Hematopoietic multipotent progenitor cell treated with erythropoietin and hydrocortisone succinate and interleukin-3 and kit ligand, for 8 days (in vitro differentiated cells): Measurements from ENCODE around the gene PIH1D2.
"Not testable (repeated sequence)": the region's sequence is repeated elsewhere in the genome, so short reads cannot be mapped to it uniquely, and the experiment has no call there.

Experiments
- DNase-seq: peaks from one replicate; pipeline ENCODE4 v3.0.0-alpha.2; 2015

The PIH1D2 gene, protein sequence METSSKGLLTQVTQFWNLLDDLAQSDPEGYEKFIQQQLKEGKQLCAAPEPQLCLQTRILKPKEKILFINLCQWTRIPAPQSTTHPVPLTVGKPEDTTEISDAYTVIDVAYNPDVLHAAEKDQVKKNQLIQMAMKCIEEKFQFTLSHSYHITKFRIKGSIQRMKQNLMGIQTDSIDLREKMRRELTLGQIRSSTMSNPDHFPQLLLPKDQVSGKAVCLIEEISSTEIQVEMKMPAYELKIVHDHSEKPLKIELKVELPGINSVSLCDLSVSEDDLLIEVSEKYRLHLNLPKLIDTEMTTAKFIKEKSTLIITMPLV

DNA sequence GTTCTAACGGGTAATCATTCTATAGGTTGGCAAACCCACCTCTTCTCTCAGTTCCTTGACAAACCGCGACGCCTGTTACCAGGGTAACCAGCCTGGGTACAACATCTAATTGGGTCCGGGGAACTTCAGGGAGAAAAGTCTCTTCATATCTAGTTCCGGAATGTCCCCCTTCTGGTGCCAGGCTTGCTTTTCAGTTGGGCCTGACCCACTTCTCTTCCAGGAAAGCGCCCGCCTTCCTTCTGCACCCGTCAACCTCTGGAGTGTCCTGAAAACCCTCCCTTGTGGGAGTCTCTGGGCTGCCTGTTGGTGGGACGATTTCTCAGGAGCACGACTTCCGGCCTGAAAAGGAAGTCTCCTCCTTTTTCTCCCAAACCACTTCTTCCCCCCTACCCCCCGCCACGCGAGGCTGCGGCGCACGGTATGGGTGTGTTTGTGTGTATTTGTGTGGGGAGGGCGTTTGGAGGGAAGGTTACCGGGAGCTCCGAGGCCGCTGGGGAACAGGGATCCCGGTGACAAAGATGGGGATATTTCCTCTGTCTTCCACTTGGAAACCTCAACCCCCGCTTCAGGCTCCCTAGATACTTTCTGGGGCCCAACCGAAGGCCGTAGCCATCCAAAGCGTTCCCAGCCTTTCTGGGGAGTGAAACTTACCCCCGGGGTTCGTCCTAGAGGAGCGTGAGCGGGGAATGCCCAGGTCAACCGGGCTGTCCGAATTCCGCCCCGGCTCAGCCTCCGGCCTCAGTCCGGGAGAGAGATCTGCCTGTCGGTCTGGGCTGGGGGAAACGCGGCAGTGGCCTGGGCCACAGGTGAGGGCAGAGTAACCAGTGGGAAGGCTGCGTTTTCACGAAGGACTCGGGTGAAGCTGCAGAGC lies at the start of gene PIH1D2, which contains the start of gene NKAPD1:
Gene PIH1D2 (minus strand): TSS at position 77 of the 871 bp plus-strand sequence. CDS start 843 bp downstream, outside the sequence.
Gene NKAPD1 (plus strand): TSS at position 359 of the 871 bp plus-strand sequence. CDS start 1,276 bp downstream, outside the sequence.
- peak; percentile 93 for DNase-seq

DNA sequence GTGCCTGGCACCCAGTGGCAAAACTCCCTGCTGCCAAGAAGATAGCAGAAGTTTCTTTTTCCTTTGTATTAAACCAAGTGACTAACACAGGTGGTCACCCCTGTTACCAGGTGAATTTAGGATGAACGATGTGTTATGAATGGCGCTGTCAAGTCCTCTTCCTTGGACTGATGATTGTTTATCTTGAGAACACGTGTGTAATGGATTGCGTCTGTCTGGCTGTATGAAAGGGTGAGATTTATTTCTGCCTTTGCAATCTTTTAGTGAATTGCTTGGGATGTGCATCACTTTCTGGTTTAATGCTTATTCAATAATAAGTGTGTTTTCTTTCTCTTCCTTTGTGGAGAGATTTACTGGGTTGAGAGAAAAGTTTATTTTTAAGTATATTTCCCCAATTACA lies 49.3 kb upstream of the PIH1D2 start:
- DNase-seq = no peak

DNA sequence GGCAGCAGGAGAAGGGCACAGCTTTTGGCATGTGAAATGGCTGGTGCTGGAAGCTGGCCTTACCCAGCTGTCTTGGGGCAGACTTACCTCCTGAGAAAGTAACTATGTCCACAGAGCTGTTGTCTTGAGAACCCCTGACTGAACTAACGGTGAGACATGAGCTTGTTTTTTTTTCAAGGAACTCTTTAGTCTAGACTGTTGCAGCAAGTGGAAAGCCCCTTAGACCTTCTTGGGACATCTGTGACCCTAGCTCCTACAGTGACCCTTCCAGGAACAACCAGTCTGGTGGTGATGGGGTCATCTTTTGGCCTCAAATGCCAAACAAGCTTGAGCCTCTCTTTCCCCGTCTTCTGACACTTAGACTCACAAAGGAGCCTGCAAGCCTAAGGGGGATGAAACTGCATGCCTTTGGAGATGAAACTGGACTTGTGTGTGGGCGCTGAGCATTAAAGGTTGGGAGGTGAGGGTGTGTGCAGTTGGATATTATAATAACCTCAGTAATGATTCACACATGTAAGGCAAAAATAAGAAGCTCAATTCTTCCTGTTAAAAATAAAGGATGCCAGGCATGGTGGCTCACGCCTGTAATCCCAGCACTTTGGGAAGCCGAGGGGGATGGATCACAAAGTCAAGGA lies 48.3 kb upstream of the PIH1D2 start:
- DNase-seq = no peak

DNA sequence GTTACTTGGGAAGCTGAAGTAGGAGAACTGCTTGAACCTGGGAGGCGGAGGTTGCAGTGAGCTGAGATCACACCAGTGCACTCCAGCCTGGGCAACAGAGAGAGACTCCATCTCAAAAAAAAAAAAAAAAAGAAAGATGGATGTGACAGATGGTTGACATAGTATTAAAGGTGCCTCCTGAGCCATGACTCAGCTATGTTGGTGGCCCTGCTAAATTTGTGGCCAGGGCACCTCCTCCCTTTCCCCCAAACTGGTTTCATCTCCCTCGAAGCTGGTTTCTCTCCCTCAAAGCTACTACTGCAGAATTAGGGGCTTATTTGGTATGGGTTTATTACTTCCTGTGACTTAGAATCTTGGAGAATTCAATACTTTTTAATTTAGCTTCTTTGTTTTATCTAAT lies 44.4 kb upstream of the PIH1D2 start:
- DNase-seq = no peak

DNA sequence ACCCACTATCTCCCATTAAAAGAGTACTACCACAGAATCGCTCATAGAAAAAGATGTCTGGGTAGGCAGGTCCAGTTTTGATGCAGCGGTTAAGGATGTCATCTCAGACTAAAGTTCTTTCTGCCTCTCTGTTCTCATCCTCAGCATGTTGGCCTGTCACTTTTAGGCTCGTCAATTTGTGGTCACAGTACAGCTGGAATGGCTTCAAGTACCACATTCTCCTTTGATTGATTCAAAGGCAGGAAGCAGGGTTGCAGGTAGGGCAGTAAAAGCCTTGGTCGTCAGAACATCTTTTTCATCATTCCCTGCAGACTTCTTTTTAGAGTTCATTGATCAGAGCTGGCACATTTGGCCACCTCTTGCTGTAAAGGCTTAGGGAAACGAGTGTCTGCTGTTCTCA lies 41.6 kb upstream of the PIH1D2 start:
- no peak for DNase-seq

DNA sequence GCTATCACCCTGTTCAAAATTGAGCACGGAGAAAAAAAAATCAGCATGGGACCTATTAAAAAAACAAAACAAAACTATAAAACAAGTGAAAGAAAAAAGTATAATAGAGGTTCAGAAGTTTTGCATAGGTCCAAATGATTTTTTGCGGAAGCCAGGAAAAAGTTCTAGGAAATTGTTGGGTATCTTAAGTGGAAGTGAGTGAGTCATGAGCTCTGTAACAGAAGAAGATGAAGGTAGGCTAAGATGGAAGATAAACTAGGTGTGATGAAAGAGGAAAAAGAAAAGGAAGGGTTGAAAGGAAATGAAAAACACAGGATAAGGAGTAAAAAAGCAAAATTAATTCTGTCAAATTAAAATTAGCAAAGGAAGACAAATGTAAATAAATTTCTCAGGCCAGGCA lies 40.6 kb upstream of the PIH1D2 start:
- DNase-seq = no peak

DNA sequence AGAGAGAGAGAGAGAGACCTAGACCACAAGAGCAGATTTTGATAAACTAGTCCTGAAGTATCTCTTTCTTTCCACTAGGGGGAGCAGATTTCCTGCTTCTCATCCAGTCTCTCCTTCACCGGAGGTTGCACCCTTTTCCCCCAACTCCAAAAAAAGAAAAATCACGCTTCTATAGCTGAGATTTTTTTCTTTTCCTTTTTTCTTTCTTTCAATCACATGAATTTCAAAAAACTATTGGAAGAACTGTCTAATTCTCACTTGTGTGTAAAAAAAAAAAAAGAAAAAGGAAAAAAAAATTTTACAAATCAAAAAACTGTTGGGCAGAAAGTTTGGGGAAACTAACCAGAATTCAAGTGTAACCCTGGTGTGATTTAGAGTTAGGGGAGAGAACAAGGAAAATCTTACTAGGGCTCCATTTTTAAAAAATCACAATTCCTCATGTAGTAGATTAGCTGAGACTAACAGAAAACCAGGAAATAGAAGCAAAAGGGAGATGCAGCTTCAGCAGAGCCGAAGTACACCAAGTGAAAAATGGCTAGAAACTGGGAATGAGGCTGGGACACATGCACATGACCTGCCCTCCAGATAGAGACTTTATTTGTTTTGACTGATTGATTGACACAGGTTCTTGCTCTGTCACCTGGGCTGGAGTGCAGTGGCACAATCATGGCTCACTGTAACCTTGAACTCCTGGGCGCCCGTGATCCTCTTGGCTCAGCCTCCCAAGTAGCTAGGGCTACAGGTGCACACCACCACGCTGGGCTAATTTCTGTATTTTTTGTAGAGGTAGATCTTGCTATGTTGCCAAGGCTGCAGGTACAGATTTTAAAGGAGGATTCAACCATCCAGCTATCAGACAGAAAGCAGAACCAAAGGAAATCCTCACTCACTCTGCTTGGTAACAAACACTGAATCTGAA lies 40.0 kb upstream of the PIH1D2 start:
- peak; percentile 65 for DNase-seq

DNA sequence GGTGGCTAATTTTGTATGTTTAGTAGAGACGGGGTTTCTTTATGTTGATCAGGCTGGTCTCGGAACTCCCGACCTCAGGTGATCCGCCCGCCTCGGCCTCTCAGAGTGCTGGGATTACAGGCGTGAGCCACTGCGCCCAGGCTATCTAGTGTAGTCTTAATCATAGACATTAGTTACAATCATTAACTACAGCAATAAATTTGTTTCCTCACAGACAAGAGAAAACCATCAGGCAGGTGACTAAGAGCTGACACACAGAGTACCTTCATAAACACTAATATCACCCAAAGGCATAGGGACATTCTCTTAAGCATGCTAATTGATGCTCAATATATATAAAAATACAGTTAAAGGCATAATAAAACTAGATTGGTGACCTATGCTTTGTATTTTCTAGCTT lies 32.3 kb upstream of the PIH1D2 start:
- no peak for DNase-seq

DNA sequence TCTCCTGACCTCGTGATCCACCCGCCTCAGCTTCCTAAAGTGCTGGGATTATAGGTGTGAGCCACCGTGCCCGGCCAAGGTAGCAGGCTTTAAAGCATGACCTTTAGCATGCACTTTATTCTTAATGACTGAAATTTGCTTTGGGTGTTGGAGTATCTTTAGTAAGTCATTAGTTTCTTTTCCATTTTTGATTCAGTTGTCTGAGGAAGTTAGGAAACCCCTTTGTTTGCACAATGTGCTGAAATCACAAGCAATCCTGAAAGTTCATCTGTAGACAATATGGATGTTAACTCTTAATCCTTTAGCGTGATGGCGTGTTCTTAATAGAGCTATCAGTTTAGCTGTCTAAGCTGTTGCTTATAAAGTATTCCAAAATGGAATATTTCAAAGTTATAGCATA lies 29.6 kb upstream of the PIH1D2 start:
- no peak for DNase-seq

DNA sequence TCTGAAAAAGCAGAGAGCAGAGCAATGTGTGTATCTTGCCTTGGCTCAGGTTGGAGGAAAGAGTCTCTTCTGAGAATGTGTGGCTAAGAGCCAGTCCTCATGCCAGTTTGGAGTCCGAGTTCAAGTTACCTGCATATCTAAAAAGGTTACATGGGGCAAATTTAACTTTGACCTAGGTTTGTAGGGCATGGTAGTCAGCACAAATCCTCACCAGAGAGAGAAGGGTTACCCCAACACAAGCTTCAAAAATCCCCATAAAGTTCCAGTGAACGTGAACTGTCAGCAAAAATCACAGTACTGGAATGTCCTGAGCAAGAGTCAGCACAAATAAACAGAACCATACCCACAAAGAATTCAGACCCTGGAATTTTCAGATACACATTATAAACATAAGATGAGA lies 26.6 kb upstream of the PIH1D2 start:
- DNase-seq = no peak

DNA sequence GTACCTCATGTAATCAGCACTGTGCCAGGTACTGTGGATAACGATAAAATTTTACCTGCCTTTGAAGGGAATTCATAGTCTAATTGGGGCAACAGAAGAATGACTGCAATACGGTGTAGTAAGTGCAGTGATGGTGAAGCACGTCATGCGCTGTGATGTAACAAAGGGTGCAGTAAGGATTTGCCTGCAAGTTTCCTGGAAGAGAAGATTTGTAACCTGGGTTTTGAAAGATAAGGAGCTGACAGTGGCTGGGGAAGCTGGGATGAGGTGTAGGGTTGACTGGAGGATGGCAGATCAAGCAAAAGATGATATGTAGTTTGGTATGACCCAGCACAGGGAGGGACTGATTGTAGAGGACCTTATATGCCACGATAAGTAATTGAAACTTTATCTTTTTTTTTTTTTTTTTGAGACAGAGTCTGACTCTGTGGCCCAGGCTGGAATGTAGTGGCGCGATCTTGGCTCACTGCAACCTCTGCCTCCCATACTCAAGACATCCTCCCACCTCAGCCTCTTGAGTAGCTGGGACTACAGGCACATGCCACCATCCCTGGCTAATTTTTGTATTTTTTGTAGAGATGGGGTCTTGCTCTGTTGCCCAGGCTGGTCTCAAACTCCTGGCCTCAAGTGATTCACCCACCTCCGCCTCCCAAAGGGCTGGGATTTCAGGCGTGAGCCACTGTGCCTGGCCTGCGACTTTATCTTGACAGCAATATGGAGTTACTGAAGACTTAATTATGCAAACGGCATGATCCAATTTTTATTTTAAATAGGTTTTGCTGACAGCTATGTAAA lies 24.1 kb upstream of the PIH1D2 start:
- DNase-seq = no peak

DNA sequence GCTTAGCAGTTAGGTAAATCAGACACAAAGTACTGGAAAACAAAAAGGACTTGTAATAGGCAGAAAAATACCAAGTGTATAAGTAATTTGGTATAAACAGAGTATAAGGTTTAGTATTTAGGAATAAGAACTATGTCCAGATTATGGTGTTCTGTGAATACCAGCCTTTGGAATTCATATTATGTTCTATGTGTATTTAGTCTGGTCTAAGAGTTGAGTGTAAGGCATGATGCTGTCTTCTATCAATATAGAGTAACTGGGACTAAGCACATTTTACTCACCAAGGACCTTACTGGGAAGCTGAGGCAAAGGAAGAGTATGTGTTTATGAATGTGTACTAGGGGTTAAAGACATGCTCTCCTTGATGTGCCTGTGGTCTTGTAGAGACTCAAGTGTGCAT lies 22.4 kb upstream of the PIH1D2 start:
- DNase-seq = no peak

DNA sequence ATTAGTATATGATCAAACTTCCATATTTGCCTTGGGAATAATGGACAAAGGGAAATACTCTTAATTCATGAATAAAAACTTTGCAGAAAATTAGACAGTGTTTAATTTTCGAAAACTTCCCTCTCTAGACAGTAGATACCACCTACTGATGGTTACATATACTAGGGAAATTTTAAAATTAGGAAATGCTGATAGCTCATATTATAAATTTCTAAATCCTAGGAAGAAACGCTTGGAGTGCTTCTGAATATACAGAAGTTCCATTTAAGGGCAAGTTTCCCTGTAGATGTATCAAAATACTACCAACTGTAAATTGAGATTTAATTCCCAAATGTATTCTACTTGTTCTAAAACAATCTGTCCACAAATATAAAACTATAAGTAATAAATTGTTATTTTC lies 21.5 kb upstream of the PIH1D2 start:
- DNase-seq = not testable (repeated sequence)

DNA sequence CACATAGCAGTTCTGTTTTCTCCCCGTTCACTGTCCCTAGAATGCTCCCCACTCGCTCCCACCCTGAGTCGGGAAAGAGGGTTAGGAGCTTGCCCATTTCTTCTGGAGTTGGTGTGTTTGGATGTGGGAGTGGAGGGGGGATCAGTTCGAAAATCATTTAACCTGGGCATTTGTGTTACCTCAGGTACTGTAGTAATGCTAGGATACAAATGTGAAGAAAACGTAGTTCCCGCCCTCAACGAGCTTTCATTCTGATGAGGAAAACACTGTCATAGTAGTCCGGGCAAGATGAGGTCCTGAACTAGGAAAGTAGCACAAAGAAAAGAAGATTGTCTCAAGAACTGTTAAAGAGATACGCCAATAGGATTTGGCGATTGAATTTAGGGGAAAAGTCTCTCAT lies 13.4 kb upstream of the PIH1D2 start:
- peak; percentile 31 for DNase-seq

DNA sequence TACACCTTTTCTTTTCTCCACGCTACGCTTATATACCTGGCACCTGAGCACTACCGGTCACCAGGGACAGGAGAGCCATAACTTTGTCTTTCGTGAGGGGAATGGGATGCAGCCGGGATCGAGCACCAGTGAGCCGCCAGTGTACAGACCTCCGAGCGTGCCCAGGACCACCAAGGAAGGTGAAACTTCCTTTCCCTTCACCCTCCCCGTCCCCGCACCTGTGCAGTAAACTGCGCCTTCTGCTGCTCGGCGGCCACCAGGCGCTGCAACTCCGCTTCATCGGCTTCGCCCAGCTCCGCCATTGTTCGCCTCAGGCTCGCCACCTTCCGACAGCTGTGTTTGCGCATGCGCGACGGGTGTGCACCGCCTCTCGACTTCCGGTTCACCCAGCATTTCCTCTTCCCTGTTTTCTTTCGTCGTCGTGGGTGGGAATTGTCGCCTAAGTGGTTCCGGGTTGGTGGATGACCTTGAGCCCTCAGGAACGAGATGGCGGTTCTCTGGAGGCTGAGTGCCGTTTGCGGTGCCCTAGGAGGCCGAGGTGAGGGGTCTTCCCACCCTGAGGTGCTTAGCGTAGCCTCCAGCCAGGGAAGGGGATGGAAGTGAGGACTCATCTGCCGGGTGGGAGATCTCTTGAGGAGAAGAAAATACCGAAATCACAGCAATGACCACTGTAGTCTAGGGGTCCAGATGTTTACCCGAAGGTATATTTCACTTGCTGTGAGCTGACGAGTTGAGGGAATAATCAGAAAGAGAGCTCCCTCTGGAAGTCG lies 12.8 kb upstream of the PIH1D2 start, which contains the start of the genes SDHD and TIMM8B:
Gene SDHD (plus strand): TSS at position 452 of the 770 bp plus-strand sequence. CDS start 35 bp downstream, at position 487.
Gene TIMM8B (minus strand): TSS at position 335 of the 770 bp plus-strand sequence. CDS start 33 bp downstream, at position 302.
- peak; percentile 98 for DNase-seq

DNA sequence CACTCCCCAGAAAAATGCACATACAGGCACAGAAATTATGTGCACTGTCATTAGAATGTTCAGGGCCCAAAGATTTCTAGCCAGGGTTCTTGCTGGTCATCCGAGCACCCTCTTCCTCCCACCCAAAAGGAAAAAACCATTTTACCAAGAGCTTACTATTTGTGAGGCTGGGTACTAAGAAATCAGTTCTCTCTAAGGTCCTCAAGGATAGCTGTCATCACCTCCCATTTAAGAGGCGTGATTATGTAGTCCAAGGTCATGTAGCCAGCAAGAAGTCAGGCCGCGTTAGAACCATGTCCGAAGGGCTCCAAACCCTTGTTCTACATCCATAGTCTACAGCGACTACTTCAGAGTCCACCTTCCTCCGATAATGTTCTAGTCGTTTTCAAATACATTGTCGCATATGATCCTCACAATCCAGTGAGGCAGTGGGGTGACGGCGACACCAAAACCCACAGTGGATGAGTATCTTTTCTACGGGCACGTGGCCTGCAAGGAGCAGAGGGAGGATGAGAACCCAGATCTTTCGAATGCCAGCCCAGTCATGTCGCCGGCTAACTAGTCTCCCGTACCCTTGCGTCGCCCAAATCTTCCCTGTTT lies 12.1 kb upstream of the PIH1D2 start:
- peak; percentile 65 for DNase-seq

DNA sequence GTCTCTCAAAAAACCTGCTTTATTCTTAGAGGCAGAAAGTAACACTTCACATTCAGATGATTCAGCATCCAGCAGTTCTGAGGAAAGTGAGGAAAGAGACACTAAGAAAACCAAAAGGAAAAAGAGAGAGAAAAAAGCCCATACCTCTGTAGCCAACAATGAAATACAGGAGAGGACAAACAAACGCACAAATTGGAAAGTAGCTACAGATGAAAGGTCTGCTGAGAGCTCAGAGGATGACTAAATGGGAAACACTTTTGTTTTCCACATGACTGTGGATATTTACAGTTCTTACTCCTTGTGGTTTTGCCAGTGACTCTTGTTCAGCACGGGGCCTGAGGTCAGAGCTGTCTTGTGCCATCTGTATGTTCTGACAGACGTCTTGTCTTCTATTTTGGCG lies 8.9 kb upstream of the PIH1D2 start:
- DNase-seq = no peak

DNA sequence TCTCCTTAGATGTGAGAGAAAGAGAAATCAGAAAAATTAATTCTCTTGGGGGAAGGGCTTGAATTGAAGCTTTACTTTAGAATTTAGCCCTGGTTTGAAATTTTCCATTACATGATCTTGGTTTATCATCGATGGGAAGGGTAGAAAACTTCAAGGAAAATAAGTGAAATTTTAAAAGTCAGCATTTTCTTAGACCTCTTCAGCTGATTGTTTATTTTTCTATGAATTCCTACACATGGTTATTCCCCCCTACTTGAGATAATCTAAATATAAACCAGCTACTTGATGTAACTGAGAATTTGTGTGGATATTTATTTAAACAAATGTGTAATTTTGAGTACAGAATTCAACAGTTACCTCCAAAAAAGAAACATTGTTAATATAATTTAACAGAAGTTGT lies 10.9 kb downstream of the PIH1D2 start:
- DNase-seq = no peak

DNA sequence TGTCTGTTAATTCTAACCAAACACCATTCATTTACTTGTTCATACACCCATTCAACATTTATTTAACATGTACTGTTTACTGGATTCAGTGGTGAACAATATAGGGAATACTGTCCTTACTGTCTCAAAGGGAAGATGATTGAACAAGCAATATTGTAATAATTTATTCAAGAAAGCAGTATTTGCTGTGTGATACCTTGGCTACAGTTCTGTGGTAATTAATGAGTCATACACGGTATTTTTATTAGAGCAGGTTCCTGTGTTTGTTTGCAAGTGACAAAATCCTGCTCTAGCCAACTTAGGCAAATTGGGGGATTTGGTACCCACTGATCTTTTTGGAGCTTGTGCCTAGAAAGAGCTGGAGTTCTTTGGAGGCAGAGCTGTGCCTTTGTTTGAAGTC lies 15.7 kb downstream of the PIH1D2 start:
- no peak for DNase-seq

DNA sequence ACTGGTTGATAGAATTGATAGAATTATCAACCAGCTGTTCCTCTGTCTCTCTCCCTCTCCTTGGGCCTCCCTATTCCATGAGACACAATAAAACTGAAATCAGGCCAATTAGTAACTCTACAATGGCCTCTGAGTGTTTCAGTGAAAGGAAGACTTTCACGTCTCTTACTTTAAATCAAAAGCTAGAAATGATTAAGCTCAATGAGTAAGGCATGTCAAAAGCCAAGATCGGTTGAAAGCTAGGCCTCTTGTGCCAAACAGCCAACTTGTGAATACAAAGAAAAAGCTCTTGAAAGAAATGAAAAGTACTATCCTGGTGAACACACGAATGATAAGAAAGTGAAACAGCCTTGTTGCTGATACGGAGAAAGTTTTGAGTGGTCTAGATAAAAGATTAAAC lies 16.6 kb downstream of the PIH1D2 start:
- no peak for DNase-seq
